ENCODE measurements around the gene PIANP.
"Not testable (repeated sequence)": the region's sequence is repeated elsewhere in the genome, so short reads cannot be mapped to it uniquely, and the experiment has no call there.

PIANP gene

GRCh38 chr12:6708351-6708750 lies 7.7 kb upstream of the PIANP start:
- DNase-seq (ENCODE audit: low read depth, low spot score) = not testable (repeated sequence)

GRCh38 chr12:6703631-6704030 lies 3.0 kb upstream of the PIANP start:
- no peak for DNase-seq (ENCODE audit: low read depth, low spot score)

- no peak for DNase-seq (ENCODE audit: low read depth, low spot score)
Observed at GRCh38 chr12:6701078-6701768, 608 bp upstream of the PIANP start.

- no peak for DNase-seq (ENCODE audit: low read depth, low spot score)
Observed at GRCh38 chr12:6699989-6700645, 498 bp downstream of the PIANP start.

GRCh38 chr12:6699259-6699988 lies 1.2 kb downstream of the PIANP start:
- DNase-seq (ENCODE audit: low read depth, low spot score) = no peak

GRCh38 chr12:6698352-6699046 lies 2.1 kb downstream of the PIANP start:
- DNase-seq (ENCODE audit: low read depth, low spot score) = no peak

GRCh38 chr12:6697584-6698351 lies 2.8 kb downstream of the PIANP start:
- no peak for DNase-seq (ENCODE audit: low read depth, low spot score)

GRCh38 chr12:6696690-6697583 lies 3.7 kb downstream of the PIANP start:
- DNase-seq (ENCODE audit: low read depth, low spot score) = no peak

- no peak for DNase-seq (ENCODE audit: low read depth, low spot score)
Observed at GRCh38 chr12:6695313-6696045, 5.1 kb downstream of the PIANP start.

- no peak for DNase-seq (ENCODE audit: low read depth, low spot score)
Observed at GRCh38 chr12:6694701-6695100, 5.9 kb downstream of the PIANP start.

GRCh38 chr12:6693832-6694355 lies 6.7 kb downstream of the PIANP start:
- DNase-seq (ENCODE audit: low read depth, low spot score) = no peak

- DNase-seq (ENCODE audit: low read depth, low spot score) = no peak
Observed at GRCh38 chr12:6692888-6693287, 7.7 kb downstream of the PIANP start.

GRCh38 chr12:6691473-6691872 lies 9.1 kb downstream of the PIANP start:
- DNase-seq (ENCODE audit: low read depth, low spot score) = no peak

- peak; percentile 93 for DNase-seq (ENCODE audit: low read depth, low spot score)
Observed at GRCh38 chr12:6688999-6689882, 11.4 kb downstream of the PIANP start, which contains the start of gene ZNF384. Gene ZNF384 (minus strand): TSS chr12:6689375. CDS start chr12:6679520, 9,855 bp downstream.

- peak; percentile 2 for DNase-seq (ENCODE audit: low read depth, low spot score)
Observed at GRCh38 chr12:6688543-6688998, 12.0 kb downstream of the PIANP start.

- DNase-seq (ENCODE audit: low read depth, low spot score) = no peak
Observed at GRCh38 chr12:6685814-6686213, 14.8 kb downstream of the PIANP start.

- peak; percentile 16 for DNase-seq (ENCODE audit: low read depth, low spot score)
Observed at GRCh38 chr12:6684609-6685008, 16.0 kb downstream of the PIANP start.

GRCh38 chr12:6676962-6677361 lies 23.7 kb downstream of the PIANP start:
- no peak for DNase-seq (ENCODE audit: low read depth, low spot score)

Measured in activated CD4-positive, CD25-positive, alpha-beta regulatory T cell treated with anti-CD3 and anti-CD28 coated beads, Interleukin-2, amount 50 U/mL, for 16 hours (primary cell).